CD14-positive monocyte (primary cell): ENCODE data around the gene PDE4B. TPM values are rescaled to one million over a fixed set of nuclear protein-coding genes. Genes with fewer than 3 reads are reported as not detected.

Experiments used
- DNase-seq, 3 donors: peaks; one replicate each; pipeline ENCODE4 v3.0.0-alpha.2; 2011 to 2022
- H2AFZ ChIP-seq: 2 replicates; pipeline ENCODE4 v1.6.0; 2012; ENCODE audit warnings: mild to moderate bottlenecking, low read depth, low read length, inconsistent platforms; ENCODE audit not compliant: insufficient read depth, poor library complexity, severe bottlenecking
- H3K27ac ChIP-seq, 2 donors: 1 replicate in 1 of 2; 2 replicates in 1 of 2; pipeline ENCODE4 v1.5.1; 2012 to 2013; ENCODE audit warnings: low read length in 2 of 2, control low read depth in 1 of 2, inconsistent platforms in 1 of 2, low read depth in 1 of 2, mild to moderate bottlenecking in 1 of 2
- H3K27me3 ChIP-seq, 2 donors: one replicate each; pipeline versions ENCODE4 v1.6.0 to v1.6.1; 2011 to 2013; ENCODE audit warnings: low read length in 2 of 2; ENCODE audit not compliant: control insufficient read depth in 2 of 2, insufficient read depth in 2 of 2
- H3K36me3 ChIP-seq, 2 donors: replicated peaks in 1 of 2; 1 replicate in 1 of 2; 2 replicates in 1 of 2; pipeline versions ENCODE4 v1.5.1 to v1.6.1; 2012 to 2013; ENCODE audit warnings: low read length in 2 of 2, control low read depth in 1 of 2, inconsistent platforms in 1 of 2, mild to moderate bottlenecking in 1 of 2; ENCODE audit not compliant: insufficient read depth in 2 of 2, control insufficient read depth in 1 of 2
- H3K4me1 ChIP-seq, 2 donors: 1 replicate in 1 of 2; 2 replicates in 1 of 2; pipeline versions ENCODE4 v1.5.1 to v1.6.1; 2012 to 2013; ENCODE audit warnings: low read length in 2 of 2, control low read depth in 1 of 2, inconsistent platforms in 1 of 2, mild to moderate bottlenecking in 1 of 2, moderate library complexity in 1 of 2; ENCODE audit not compliant: insufficient read depth in 2 of 2, control insufficient read depth in 1 of 2
- H3K4me2 ChIP-seq: replicated peaks from 2 replicates; pipeline ENCODE3; 2012; ENCODE audit warnings: low read length, moderate library complexity, mild to moderate bottlenecking; ENCODE audit not compliant: poor library complexity, severe bottlenecking; ENCODE audit errors: extremely low read depth
- H3K4me3 ChIP-seq, 3 experiments: fragments of 200-600 bp in 1 of 3; sonication (generic) in 1 of 3; replicated peaks in 1 of 3; 1 replicate in 2 of 3; 2 replicates in 1 of 3; pipeline ENCODE4 v1.5.1; 2011 to 2013; ENCODE audit warnings: low read length in 3 of 3, mild to moderate bottlenecking in 3 of 3, control low read depth in 2 of 3, low read depth in 2 of 3, inconsistent platforms in 1 of 3, moderate library complexity in 1 of 3
- H3K79me2 ChIP-seq: 2 replicates; pipeline ENCODE4 v1.6.0; 2012; ENCODE audit warnings: mild to moderate bottlenecking, control low read depth, inconsistent platforms, low read length, moderate library complexity; ENCODE audit not compliant: insufficient read depth
- H3K9ac ChIP-seq: 2 replicates; pipeline ENCODE4 v1.6.0; 2017; ENCODE audit warnings: low read length, mild to moderate bottlenecking; ENCODE audit not compliant: insufficient read depth, poor library complexity, severe bottlenecking
- H3K9me3 ChIP-seq, 2 donors: replicated peaks in 1 of 2; 1 replicate in 1 of 2; 2 replicates in 1 of 2; pipeline versions ENCODE4 v1.5.1 to v1.6.1; 2012 to 2013; ENCODE audit warnings: low read length in 2 of 2, control low read depth in 1 of 2; ENCODE audit not compliant: control insufficient read depth in 1 of 2, insufficient read depth in 1 of 2
- H4K20me1 ChIP-seq: 2 replicates; pipeline ENCODE4 v1.6.0; 2012; ENCODE audit warnings: mild to moderate bottlenecking, low read length, control low read depth, moderate library complexity; ENCODE audit not compliant: insufficient read depth
- H3K27ac Mint-ChIP-seq, 7 donors: one replicate each; pipeline ENCODE4 v1.8.0; 2020; ENCODE audit warnings: mild to moderate bottlenecking in 7 of 7, mixed read lengths in 7 of 7, moderate library complexity in 6 of 7, inconsistent platforms in 2 of 7
- H3K27me3 Mint-ChIP-seq, 3 donors: one replicate each; pipeline ENCODE4 v1.8.0; 2021 to 2022; ENCODE audit warnings: low read depth in 3 of 3, mild to moderate bottlenecking in 3 of 3, mixed read lengths in 3 of 3, moderate library complexity in 3 of 3, inconsistent platforms in 1 of 3
- H3K36me3 Mint-ChIP-seq, 2 donors: one replicate each; pipeline ENCODE4 v1.8.0; 2020; ENCODE audit warnings: mixed read lengths in 2 of 2, inconsistent platforms in 1 of 2, mild to moderate bottlenecking in 1 of 2
- H3K4me1 Mint-ChIP-seq: one replicate; pipeline ENCODE4 v1.8.0; 2020; ENCODE audit warnings: mild to moderate bottlenecking, mixed read lengths
- H3K4me3 Mint-ChIP-seq, 2 donors: one replicate each; pipeline ENCODE4 v1.8.0; 2020; ENCODE audit warnings: mild to moderate bottlenecking in 2 of 2, mixed read lengths in 2 of 2, moderate library complexity in 1 of 2
- H3K9me3 Mint-ChIP-seq, 7 donors: one replicate each; pipeline ENCODE4 v1.8.0; 2020 to 2022; ENCODE audit warnings: mixed read lengths in 7 of 7, mild to moderate bottlenecking in 6 of 7, moderate library complexity in 6 of 7, inconsistent platforms in 2 of 7
- CTCF ChIP-seq: fragments of 200-600 bp; IDR thresholded peaks from one replicate; pipeline ENCODE4 v1.8.0; 2022; ENCODE audit warnings: antibody characterized with exemption, mild to moderate bottlenecking
- WGBS: methylation state at CpG from one replicate; pipeline ENCODE4 v1.1.5; 2013; ENCODE audit warnings: missing lambda C conversion rate; ENCODE audit not compliant: insufficient coverage; 5-methylcytosine and 5-hydroxymethylcytosine counted together
- intact Hi-C, 2 donors: fragments of 100-400 bp; cut with micrococcal nuclease; formaldehyde crosslinking; loops; one replicate each; pipeline versions ENCODE4 v1.15.0 to v1.15.1; 2023
- polyA plus RNA-seq, 3 donors: library from polyadenylated mRNA; depleted of rRNA in 1 of 3; unstranded in 2 of 3; stranded (reverse) in 1 of 3; fragments of 300-500 nt in 2 of 3; fragments of >200 nt in 1 of 3; fragmentation: Illumina TruSeq in 2 of 3; gene quantifications; 1 replicate in 2 of 3; 2 replicates in 1 of 3; pipeline ENCODE4 v1.2.3, GENCODE V29; 2012 to 2021

Gene PDE4B
- polyA plus RNA-seq, 3 donors, result 17.2 to 52.8 (median 25.2) TPM

- Histone ChIP-seq H3K27ac (peak overlapping the region; percentile 75 to 99), H3K9me3 (no peaks in the 10 kb centered on the region), H4K20me1 (peaks cover 17% of the 10 kb centered on the region), H3K27me3 (no peaks in the 10 kb centered on the region), H3K4me1 (peaks cover 45 to 78% of the 10 kb centered on the region in 2 donors), H3K4me2 (peak overlapping the region; percentile 81), H3K4me3 (peak overlapping the region in 1 of 3 experiments; percentile 99), H2AFZ (no peak overlapping the region), H3K9ac (no peak overlapping the region), H3K79me2 (peaks cover 90% of the 10 kb centered on the region), H3K36me3 (no peaks in the 10 kb centered on the region)
- Mint-ChIP-seq H3K27me3 (no peaks in the 10 kb centered on the region), H3K27ac (peak overlapping the region; percentile 96 to 100 (median 99)), H3K4me1 (peaks cover 48% of the 10 kb centered on the region), H3K9me3 (peaks cover 0 to 2% (median 0%) of the 10 kb centered on the region in 7 donors), H3K4me3 (peak overlapping the region in 1 of 2 donors; percentile 24), H3K36me3 (peaks cover 14 to 18% of the 10 kb centered on the region in 2 donors)
- no CpG with 5 or more reads among the region's 5 CpGs for WGBS
- intact Hi-C loops, result loop anchor here (5.0 to 10.0 kb wide), 4 partner anchors 35 to 100 kb away; no protein-coding TSS in a partner anchor
- DNase-seq, result peak in 1 of 3 donors; percentile 19
- no peak for TF ChIP-seq CTCF
These were observed 544.6 kb downstream of the PDE4B start for GRCh38 chr1:66337249-66337648.

- Mint-ChIP-seq H3K36me3 (peaks cover 8 to 14% of the 10 kb centered on the region in 2 donors), H3K27me3 (no peaks in the 10 kb centered on the region), H3K9me3 (peaks cover 0 to 2% (median 0%) of the 10 kb centered on the region in 7 donors), H3K4me1 (peaks cover 49% of the 10 kb centered on the region), H3K27ac (peak overlapping the region in 3 of 7 donors; percentile 54 to 86 (median 80)), H3K4me3 (peak overlapping the region in 1 of 2 donors; percentile 48)
- Histone ChIP-seq H3K27me3 (no peaks in the 10 kb centered on the region), H3K36me3 (no peaks in the 10 kb centered on the region), H3K4me1 (peaks cover 28 to 56% of the 10 kb centered on the region in 2 donors), H3K4me2 (peak overlapping the region; percentile 20), H3K4me3 (peak overlapping the region in 1 of 3 experiments; percentile 12), H2AFZ (no peak overlapping the region), H3K9ac (no peak overlapping the region), H4K20me1 (peaks cover 24% of the 10 kb centered on the region), H3K79me2 (peaks cover 88% of the 10 kb centered on the region), H3K9me3 (no peaks in the 10 kb centered on the region), H3K27ac (peak overlapping the region in 1 of 2 donors; percentile 46)
- intact Hi-C loops, result loop anchor here (5.0 to 10.0 kb wide), 4 partner anchors 32 to 97 kb away; no protein-coding TSS in a partner anchor
- no CpG with 5 or more reads among the region's 2 CpGs for WGBS
- no peak for TF ChIP-seq CTCF
- DNase-seq, result no peak
These were observed 547.2 kb downstream of the PDE4B start for GRCh38 chr1:66339944-66340343.
